Mammary epithelial cell (primary cell): ENCODE measurements around the gene ZBED4.

Experiments used
- CTCF ChIP-seq, 2 donors: IDR thresholded peaks in 1 of 2; conservative IDR thresholded peaks in 1 of 2; 2 replicates each; pipeline ENCODE4 v1.5.1; 2011 to 2012; ENCODE audit warnings: inconsistent platforms in 2 of 2, low read length in 2 of 2, mild to moderate bottlenecking in 2 of 2, control low read depth in 1 of 2, low read depth in 1 of 2; ENCODE audit not compliant: insufficient read depth in 1 of 2; ENCODE audit errors: extremely low read depth in 1 of 2
- EZH2 ChIP-seq: IDR thresholded peaks from 2 replicates; pipeline ENCODE4 v1.6.1; 2012; ENCODE audit warnings: low read length, inconsistent platforms, borderline replicate concordance

GRCh38 chr22:49810363-49811019 is 43.2 kb upstream of the ZBED4 start:
- no peak for TF ChIP-seq CTCF (conservative IDR thresholded peaks at IDR 0.05 in 1 of 2, IDR thresholded peaks at IDR 0.05 in 1 of 2; ENCODE audit: extremely low read depth in 1 of 2, insufficient read depth in 1 of 2, low read depth in 1 of 2, low read length in 2 of 2)
- no peak for TF ChIP-seq EZH2
